HG02763 (cell line): ENCODE data around the gene SESN1.

ENCODE experiments used
- ATAC-seq: cut with Tn5 transposase; IDR thresholded peaks from one replicate; pipeline ENCODE4 v1.9.1; 2021; ENCODE audit warnings: mild to moderate bottlenecking, moderate library complexity; ENCODE audit not compliant: unreplicated experiment

Gene SESN1

GRCh38 chr6:108966855-108967755, 127.5 kb downstream of the SESN1 start:
- ATAC-seq = no peak

DNA sequence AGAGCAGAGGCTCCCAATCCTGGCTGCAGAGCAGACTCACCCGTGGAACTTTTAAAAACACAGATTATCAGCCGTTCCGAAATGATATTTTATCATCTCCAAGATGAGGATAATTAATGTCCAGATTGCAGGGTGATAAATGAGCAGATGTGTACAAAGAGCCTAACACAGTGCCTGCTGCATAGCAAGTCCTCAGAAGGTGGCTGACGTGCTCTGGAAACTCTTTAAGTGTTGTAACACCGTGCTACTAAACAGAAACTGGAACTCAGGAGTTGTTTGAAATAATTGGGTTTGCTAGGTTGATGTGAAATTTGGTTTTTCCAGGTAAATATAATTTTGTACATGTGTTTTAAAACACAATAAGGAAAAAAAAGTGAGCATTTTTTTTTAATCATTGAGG, 128.4 kb downstream of the SESN1 start:
- no peak for ATAC-seq

DNA sequence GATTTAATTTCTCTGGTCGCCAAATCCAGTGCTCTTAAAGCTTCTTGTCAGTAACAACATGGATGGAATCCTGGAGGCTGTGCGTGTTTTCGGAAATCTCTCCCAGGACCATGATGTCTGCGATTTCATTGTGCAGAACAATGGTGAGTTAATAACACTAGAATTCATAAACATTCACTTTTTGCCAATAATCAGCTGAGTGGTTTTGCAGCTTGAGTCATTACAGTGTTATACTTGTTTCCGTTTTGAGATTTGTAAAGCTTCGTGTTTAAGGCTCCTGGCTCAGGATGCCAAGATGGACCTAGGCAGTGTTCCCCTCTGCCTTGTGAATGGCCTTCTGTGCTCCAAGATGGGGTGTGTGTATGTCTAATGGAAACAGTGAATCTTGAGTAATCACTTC, 132.7 kb downstream of the SESN1 start:
- ATAC-seq = no peak

DNA sequence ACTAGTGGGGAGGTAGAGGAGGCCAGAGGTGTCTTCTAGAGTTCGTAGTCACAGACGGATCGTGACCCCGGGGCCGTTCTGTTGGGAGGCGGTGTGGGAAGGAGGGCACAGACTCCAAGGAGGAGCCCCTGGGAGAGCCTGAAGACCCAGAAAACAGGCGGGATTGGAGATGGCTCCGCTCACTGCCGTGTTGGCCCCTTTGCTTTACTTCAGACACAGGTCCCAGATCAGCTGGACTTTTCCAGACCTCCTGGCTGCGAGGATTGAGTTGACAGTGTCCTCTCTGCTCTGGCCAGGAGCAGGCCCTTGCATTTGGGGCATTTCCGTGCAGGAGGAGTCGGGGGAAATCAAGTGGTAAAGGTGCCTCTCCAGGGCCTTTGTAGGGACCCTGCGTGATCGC, 133.6 kb downstream of the SESN1 start:
- ATAC-seq = no peak

DNA sequence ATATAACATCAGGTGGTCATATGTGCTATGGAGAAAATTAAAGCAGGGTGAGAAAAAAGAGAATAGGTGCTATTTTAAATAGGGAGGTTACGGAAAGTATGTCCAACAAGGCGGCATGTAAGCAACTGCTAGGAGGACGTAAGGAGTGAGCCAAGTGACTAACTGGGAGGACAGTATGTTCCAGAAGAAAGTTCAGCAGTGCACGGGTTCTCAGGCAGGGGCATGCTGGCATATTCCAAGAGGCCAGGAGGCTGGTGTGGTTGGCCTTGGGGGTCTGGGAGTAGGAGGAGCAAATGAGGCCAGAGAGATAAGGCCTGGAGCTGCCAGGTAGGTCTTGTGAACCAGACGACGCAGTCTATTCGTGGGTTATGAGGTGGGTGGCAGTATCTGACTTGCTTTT, 134.0 kb downstream of the SESN1 start:
- ATAC-seq = no peak

DNA sequence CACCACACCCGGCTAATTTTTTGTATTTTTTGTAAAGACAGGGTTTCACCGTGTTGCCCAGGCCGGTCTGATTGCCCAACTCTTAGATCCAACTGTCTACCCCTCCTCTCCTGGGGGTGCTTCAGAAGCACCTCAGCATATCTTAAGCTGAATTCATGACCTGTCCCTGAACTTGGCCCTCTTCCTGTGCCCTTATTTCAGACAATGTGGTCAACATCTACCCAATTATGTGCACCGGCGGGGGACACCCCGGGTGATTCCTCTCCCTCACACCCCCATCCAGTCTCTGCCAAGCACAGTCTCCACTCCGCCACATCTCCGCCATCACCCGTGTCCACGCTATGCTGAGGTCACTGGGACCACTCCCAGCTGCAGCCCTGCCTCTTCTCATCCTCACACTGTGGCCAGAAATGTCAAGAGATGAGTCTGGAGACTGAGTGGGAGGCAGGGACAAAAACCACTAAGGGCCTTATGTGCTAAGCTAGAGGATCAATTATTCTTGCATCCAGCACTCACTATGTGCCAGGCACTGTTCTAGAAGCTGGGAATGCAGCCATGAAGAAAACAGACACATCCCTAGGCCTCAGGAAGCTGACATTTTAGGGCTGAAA, 134.6 kb downstream of the SESN1 start:
- ATAC-seq = no peak

- ATAC-seq = no peak
Measured at GRCh38 chr6:108958900-108959770, 135.5 kb downstream of the SESN1 start.

DNA sequence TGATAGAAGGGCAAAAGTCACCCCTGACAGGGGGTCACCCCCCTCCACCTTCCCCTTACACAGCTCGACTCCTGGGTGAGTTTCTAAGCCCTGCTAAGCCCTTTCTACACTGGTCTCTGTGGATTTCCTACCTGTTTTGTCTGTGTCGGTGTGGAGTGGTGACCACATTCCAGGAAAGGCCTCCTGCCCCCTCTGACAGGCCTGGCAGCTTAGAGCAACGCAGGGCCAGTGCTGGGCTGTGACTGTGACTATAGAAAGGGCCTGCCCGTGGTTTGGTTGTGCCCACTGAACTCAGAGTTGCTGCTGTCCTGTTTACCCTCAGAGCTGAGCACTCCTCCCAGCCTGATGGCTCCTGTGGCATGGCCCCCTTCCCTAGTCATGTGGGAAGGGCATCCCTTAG, 137.4 kb downstream of the SESN1 start:
- ATAC-seq = no peak

DNA sequence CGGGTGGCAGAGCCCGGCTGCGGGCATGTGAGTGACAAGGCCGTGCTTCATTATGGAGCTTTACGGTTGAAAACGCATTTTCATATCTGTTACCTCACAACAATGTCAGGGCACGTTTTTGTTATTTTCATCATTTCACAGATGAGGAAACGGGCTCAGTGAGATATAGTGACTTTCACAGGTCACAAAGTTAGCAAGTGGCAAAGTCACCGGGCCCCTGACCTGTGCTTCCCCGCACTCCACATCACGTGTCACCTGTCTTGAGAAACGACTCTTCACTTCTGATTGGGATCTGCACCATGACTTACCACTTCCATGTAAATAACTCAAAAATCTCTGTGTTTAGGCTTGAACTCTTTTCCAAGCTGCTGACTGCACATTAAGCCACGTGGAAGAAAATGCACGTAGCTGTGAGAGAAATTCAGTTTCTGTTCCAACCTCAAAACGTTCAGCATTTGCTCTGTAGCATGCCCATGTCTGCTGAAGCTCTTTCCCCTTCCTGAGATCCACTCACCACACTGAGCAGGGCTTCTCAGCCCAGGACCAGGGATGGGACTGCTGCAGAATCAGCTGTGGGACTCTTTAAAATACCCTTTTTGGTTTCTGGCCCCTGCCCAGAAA, 139.2 kb downstream of the SESN1 start:
- ATAC-seq = no peak

- no peak for ATAC-seq
Measured at GRCh38 chr6:108953681-108954080, 141.0 kb downstream of the SESN1 start.

GRCh38 chr6:108952776-108953486, 141.7 kb downstream of the SESN1 start:
- no peak for ATAC-seq

DNA sequence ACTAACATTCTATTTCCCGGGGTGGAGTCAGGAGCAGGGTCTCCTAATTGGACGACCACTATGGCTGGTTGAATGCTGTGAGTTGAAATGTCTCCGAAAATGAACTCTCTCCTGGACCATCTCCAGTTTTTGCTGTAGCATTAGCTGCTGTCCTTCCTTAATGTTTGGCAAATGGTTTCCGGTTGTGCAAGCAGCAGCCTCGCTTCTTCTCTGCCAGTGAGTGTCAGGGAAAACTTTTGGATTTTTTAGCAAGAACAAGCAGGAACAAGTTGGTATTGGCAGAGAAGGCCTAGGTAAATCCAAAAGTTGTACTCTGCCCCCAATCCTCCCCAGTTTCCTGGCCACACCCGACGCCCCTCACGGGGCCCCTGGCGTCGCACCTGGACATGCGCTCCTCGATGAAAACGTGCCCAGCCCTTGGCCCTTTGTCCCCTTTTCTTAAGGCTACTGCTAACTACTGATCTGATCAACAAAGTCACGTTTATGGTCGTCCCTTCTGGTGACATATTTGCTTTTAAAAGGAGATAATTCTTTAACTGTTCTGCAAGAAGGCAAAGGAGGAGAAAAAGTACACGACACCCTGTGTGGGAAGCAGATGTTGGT, 143.2 kb downstream of the SESN1 start:
- ATAC-seq = no peak

GRCh38 chr6:108948181-108948661, 146.4 kb downstream of the SESN1 start:
- ATAC-seq = no peak

DNA sequence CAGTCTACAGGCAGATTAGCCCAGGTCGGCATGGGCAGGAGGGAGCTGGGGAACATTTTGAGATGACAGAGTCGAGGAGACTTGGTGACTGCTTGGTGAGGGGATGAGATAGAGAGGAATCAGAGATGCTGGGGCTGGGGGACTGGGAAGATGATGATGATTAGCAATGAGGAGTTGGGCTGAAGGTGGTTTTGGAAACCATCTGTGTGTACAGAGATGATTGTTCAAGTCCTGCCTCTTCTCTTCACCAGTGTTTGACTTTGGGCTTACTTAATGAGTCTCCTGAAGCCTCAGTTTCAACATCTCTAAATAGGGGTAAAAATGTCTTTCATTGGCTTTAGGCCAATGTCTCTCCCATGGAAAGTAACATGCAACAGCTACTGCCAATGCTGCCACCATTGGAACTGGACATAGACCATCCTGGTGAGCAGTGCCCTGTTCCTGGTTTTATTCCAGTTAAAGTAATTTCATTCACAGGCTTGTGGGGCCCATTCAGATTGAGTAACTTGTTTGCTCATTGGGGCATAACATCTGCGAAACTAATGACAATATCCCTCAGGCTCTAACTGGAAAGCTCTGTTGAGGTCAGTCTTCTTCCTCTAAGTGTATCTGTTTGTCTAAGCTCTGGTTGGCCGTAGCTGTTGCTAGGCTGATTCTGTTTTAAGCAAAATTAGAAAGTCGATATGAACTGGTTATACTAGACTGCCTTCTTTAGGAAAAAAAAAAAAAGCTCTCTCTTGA, 147.4 kb downstream of the SESN1 start:
- ATAC-seq = no peak

DNA sequence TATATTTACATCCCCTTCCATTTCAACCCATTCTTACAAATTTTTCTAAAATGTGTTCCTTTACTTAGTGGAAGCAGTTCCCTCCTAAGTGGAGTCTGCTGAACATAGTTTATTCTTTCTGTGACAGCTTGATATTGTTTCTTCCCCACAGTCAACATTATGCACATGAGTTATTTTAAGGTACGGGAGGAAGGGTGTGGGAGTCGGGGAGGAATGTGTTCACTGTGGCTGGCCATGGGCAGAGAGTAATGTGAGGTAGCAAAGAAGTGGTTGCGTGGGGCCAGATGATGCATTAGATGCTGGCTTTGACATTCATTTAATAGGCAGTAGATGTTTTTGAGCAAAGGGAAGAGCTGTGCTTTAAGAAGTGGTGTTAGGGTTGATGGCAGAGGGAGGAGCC, 148.0 kb downstream of the SESN1 start:
- no peak for ATAC-seq

DNA sequence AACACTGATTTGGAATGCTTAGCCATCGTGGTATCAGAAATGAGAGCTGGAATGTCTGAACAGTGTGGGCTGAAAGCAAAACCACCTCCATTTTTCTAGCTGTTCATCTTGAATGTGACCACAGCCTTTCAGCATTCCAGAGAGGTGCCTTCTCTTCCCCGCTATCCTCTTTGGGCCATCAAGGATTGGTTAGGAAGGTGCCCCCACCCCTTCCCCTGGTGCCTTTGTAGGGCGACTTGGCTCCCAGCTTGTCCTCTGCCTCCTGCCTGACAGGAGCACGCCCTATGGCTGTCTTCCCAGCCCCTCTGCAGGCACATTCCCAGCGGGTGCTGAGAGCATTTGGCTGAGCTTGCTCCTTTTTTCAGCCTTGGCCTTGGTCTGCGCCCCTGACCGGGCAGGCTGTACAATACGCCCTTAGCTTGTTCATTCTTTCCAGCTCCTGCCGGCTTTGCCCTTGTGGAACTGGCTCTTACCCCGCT, 148.9 kb downstream of the SESN1 start:
- ATAC-seq = no peak

DNA sequence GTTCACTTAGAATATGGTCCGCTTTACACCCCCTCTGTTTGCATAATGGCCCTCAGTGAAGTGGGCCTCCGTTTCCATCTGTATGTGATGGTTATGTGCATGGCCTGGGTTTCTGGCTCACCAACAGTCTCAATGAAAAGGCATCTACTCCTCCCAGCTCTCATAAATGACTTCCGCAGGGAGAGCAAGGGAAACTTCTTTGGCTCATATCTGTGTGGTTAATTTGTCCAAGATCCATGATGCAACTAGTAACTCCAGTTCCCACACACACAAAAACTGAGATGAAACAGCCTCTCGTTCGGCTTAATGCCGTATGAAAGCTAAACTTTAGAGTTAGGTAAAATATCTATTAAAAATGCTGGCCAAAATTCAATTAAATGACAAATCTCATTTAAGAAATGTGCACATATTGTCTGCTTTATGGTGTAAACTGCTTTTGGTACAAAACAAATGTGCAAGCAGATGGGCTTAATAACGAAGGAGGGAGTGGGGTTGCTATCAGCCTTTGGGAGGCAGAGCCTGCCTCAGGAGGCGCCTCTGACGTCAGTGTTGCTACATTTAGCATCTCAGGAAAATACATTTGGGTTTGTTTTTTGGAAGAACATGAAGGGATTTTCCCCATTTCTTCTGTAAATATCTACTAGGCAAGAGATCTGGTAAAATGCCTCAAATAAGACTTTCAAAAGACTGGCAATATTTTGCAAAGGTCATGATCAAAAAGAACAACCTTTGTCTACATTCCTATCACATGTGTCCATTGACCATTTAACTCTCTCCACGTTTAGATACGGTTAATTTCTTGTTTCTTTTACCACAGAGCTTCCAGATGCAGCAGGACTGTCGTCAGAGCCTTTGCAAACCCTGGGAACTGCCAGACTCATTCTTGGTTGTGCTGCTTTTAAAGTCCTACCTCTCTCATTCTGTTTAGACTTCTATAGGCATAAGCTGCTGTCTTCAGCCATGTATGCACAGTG, 149.7 kb downstream of the SESN1 start:
- ATAC-seq = no peak

GRCh38 chr6:108944071-108944470, 150.6 kb downstream of the SESN1 start:
- no peak for ATAC-seq
